ENCODE results near the gene SHC1. TPM values are rescaled to one million over a fixed set of nuclear protein-coding genes. Genes with fewer than 3 reads are reported as not detected.

Gene SHC1
- total and polyA plus RNA-seq, 8 donors: 120 to 148 (median 132) TPM

DNA sequence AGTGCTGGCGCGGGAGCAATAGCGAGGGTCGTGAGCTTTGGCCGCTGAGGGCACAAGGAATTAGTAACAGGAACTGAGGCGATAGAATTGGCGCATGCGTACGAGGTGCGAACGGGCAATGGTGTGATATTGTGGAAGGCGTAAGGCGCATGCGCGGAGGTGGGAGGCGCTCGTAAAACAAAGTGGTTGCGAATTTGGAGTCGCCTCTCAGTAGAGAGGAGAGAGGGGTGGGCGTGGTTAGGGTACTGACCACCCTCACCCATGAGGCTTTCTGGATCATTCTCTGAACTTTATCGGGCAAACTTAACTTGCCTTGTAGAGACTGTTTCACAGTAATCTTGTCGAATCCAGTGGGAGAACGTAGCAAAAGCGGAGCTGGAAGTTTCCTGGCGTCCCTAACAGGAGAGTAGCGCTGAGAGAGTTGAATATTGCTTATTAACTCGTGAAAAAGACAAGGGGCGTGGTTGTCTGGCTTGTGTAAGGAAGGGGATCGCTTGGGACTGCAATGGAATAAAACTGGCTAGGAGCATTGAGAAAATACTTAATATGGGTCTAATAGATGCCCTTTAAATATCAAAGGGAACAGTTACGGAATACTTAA lies 4.4 kb upstream of the SHC1 start:
- Histone ChIP-seq H3K9me3 (no peaks in the 10 kb centered on the region), H3K36me3 (peaks cover 0 to 4% of the 10 kb centered on the region in 2 donors), H3K4me1 (peaks cover 38 to 44% of the 10 kb centered on the region in 2 donors), H3K27ac (peak overlapping the region; percentile 98 to 99), H3K27me3 (no peaks in the 10 kb centered on the region), H3K4me3 (peak overlapping the region; percentile 63 to 68)
- peak; percentile 94 to 100 (median 97) for DNase-seq
- peak; percentile 54 for ATAC-seq
- intact Hi-C loops (cut with DNase I): no loop called here
- TF ChIP-seq, protein P1, sequence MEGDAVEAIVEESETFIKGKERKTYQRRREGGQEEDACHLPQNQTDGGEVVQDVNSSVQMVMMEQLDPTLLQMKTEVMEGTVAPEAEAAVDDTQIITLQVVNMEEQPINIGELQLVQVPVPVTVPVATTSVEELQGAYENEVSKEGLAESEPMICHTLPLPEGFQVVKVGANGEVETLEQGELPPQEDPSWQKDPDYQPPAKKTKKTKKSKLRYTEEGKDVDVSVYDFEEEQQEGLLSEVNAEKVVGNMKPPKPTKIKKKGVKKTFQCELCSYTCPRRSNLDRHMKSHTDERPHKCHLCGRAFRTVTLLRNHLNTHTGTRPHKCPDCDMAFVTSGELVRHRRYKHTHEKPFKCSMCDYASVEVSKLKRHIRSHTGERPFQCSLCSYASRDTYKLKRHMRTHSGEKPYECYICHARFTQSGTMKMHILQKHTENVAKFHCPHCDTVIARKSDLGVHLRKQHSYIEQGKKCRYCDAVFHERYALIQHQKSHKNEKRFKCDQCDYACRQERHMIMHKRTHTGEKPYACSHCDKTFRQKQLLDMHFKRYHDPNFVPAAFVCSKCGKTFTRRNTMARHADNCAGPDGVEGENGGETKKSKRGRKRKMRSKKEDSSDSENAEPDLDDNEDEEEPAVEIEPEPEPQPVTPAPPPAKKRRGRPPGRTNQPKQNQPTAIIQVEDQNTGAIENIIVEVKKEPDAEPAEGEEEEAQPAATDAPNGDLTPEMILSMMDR (IDR thresholded peaks at IDR 0.05): no peak

DNA sequence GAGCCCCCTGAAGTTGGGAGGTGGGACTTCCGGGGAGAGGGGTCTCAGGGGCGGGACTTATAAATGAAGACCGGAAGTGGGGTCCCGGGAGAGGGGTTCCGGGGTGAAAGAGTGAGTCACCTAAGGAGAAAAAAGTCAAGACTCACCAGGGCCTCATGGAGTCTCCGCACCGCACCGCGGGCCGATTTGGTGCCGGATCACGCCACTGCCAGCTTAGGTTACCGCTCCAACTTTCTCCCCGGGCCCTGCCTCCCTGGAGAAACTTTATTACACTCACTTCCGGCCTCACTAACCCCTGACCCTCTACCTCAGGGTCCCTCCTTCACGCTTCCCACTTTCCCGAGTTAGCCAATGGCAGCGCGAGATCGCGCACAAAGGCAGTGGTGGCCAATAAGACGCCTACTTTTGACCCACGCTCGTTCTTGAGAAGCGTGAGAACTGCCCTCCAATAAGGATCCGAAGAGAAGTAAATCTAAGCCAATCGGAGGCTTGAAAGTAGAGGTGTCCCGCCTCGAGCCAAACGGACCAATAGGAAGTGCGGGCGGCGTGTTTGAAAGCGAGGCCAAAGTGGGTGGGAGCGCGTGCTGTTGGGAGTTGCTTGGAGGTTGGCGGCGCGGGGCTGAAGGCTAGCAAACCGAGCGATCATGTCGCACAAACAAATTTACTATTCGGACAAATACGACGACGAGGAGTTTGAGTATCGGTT lies 3.7 kb upstream of the SHC1 start, which contains the start of gene CKS1B:
Gene CKS1B (plus strand): TSS at position 580 of the 706 bp plus-strand sequence. CDS start 65 bp downstream, at position 645.
- Histone ChIP-seq H3K27me3 (no peaks in the 10 kb centered on the region), H3K27ac (peak within 1 kb of the TSS; percentile 98 to 99), H3K9me3 (no peaks in the 10 kb centered on the region), H3K4me1 (peaks cover 43 to 51% of the 10 kb centered on the region in 2 donors), H3K36me3 (peaks cover 0 to 6% of the 10 kb centered on the region in 2 donors), H3K4me3 (peak within 1 kb of the TSS; percentile 63 to 68)
- TF ChIP-seq, protein P1 (IDR thresholded peaks at IDR 0.05): no peak
- intact Hi-C loops (cut with DNase I): no loop called here
- DNase-seq (peak; percentile 92 to 100 (median 98)), ATAC-seq (peak; percentile 83)

DNA sequence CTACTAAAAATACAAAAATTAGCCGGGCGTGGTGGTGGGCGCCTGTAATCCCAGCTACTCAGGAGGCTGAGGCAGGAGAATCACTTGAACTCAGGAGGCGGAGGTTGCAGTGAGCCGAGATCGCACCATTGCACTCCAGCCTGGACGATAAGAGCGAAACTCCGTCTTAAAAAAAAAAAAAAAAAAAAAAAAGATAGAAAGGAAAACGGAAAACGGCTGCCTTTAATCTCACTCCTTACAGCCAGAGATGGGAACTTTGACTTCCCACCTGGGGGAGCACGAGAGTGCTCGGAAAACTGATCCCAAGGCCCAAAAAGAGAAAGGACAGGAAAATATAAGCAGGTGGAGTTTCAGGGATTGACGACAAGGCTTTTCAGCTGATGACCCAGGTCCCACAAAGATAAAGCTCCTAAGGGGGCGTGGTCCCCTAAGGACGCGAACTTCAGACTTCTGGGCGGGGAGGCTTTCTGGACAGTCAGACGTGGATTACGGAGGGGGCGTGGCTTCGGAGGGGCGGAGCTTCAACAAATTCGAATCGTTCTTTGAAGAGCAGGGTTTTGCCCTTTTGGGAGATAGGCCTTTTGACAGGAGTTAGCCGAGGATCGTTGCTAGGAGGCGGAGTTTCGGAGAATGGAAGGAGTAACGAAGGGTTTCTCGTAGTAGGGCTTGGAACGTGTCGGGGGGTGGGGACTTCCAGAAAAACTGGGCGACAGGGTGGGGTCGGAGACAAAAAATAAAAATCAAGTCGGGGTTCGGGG lies 3.0 kb upstream of the SHC1 start:
- Histone ChIP-seq H3K27me3 (no peaks in the 10 kb centered on the region), H3K4me1 (peaks cover 49 to 57% of the 10 kb centered on the region in 2 donors), H3K27ac (peak overlapping the region; percentile 98 to 99), H3K9me3 (no peaks in the 10 kb centered on the region), H3K4me3 (peak overlapping the region; percentile 63 to 68), H3K36me3 (peaks cover 0 to 13% of the 10 kb centered on the region in 2 donors)
- TF ChIP-seq, protein P1 (IDR thresholded peaks at IDR 0.05): no peak
- intact Hi-C loops (cut with DNase I): no loop called here
- peak; percentile 63 for ATAC-seq
- peak; percentile 93 to 97 (median 96) for DNase-seq

DNA sequence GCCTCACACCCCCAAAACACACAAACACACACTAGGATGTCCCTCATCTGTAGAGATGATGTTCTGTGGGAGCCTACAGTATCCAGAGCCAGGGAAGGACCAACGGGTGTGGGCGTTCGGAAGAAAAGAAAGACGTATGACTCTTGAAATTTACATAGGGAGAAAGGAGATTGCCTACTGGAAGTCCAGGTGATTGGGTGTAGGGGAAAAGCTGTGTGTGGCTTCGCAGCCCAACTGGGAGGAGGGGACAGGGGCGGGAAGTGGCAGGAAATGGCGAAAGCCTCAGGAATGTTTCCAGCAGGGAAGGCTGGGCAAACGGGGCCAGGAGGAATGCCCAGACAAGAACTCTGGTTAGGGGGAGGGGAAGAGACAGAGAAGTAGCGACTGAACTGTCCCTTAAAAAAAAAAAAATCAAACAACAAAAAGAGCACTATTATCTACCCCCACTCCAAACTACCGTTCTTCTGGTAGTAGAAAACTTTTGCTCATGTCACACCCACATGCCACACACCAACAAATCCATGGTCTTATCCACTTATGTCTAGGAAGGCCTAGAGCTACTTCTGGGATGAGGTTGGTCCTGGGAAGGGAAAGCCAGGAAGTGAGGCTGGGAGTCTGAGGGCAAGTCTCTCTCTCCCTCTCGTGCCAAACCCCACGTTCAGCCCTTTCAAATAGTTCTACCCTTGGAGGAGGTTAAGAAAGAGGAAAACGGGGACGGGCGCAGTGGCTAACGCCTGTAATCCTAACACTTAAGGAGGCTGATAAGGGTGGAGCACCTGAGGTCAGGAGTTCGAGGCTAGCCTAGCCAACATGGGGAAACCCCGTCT lies 2.2 kb upstream of the SHC1 start:
- no peaks in the 10 kb centered on the region for H3K9me3 ChIP-seq
- peak overlapping the region; percentile 98 to 99 for H3K27ac ChIP-seq
- intact Hi-C loops (cut with DNase I): no loop called here
- H3K4me1 ChIP-seq: peaks cover 49 to 64% of the 10 kb centered on the region in 2 donors
- DNase-seq: peak; percentile 71 to 88 (median 86)
- H3K36me3 ChIP-seq: peaks cover 0 to 16% of the 10 kb centered on the region in 2 donors
- peak overlapping the region; percentile 11 to 68 for H3K4me3 ChIP-seq
- ATAC-seq: peak; percentile 31
- TF ChIP-seq, protein P1 (IDR thresholded peaks at IDR 0.05): no peak
- no peaks in the 10 kb centered on the region for H3K27me3 ChIP-seq

Measured in left lung (tissue), 10 donors.